Muscle layer of duodenum (tissue), 2 donors: ENCODE measurements around the gene FLII.

Source experiments
- H3K27ac ChIP-seq: one replicate; pipeline ENCODE4 v1.7.0; 2013; ENCODE audit warnings: mild to moderate bottlenecking, low read length
- H3K27me3 ChIP-seq: one replicate; pipeline ENCODE4 v1.7.0; 2013; ENCODE audit warnings: low read depth, mild to moderate bottlenecking, control low read depth, low read length
- H3K36me3 ChIP-seq, 2 donors: one replicate each; pipeline ENCODE4 v1.7.0; 2013; ENCODE audit warnings: low read length in 2 of 2, control low read depth in 1 of 2, mild to moderate bottlenecking in 1 of 2; ENCODE audit not compliant: insufficient read depth in 2 of 2, control insufficient read depth in 1 of 2
- H3K4me1 ChIP-seq, 2 donors: one replicate each; pipeline ENCODE4 v1.7.0; 2013; ENCODE audit warnings: low read length in 2 of 2, mild to moderate bottlenecking in 2 of 2, control low read depth in 1 of 2, moderate library complexity in 1 of 2; ENCODE audit not compliant: insufficient read depth in 2 of 2, control insufficient read depth in 1 of 2
- H3K4me3 ChIP-seq, 2 donors: one replicate each; pipeline ENCODE4 v1.7.0; 2013; ENCODE audit warnings: low read length in 2 of 2, low read depth in 1 of 2, mild to moderate bottlenecking in 1 of 2
- H3K9me3 ChIP-seq, 2 donors: one replicate each; pipeline ENCODE4 v1.7.0; 2013; ENCODE audit warnings: low read length in 2 of 2, control low read depth in 1 of 2, mild to moderate bottlenecking in 1 of 2; ENCODE audit not compliant: control insufficient read depth in 1 of 2
- donor health status: healthy.

FLII gene

GRCh38 chr17:18206962-18207361 is 51.6 kb downstream of the FLII start:
- Histone ChIP-seq H3K9me3 (no peaks in the 10 kb centered on the region), H3K27ac (no peak overlapping the region), H3K4me1 (peaks cover 0 to 12% of the 10 kb centered on the region in 2 donors), H3K27me3 (no peaks in the 10 kb centered on the region), H3K4me3 (no peak overlapping the region), H3K36me3 (peaks cover 60 to 72% of the 10 kb centered on the region in 2 donors)

GRCh38 chr17:18205861-18206260 is 52.7 kb downstream of the FLII start:
- H3K4me3 ChIP-seq = no peak overlapping the region
- no peaks in the 10 kb centered on the region for H3K27me3 ChIP-seq
- peaks cover 0 to 15% of the 10 kb centered on the region in 2 donors for H3K4me1 ChIP-seq
- peaks cover 57 to 69% of the 10 kb centered on the region in 2 donors for H3K36me3 ChIP-seq
- no peak overlapping the region for H3K27ac ChIP-seq
- no peaks in the 10 kb centered on the region for H3K9me3 ChIP-seq

GRCh38 chr17:18203308-18203707 is 55.2 kb downstream of the FLII start:
- Histone ChIP-seq H3K36me3 (peaks cover 38 to 52% of the 10 kb centered on the region in 2 donors), H3K4me1 (peaks cover 0 to 34% of the 10 kb centered on the region in 2 donors), H3K27ac (no peak overlapping the region)

GRCh38 chr17:18201108-18201507 is 57.4 kb downstream of the FLII start:
- Histone ChIP-seq H3K27ac (no peak overlapping the region), H3K9me3 (no peaks in the 10 kb centered on the region), H3K27me3 (no peaks in the 10 kb centered on the region), H3K36me3 (peaks cover 37 to 43% of the 10 kb centered on the region in 2 donors), H3K4me3 (no peak overlapping the region), H3K4me1 (peaks cover 4 to 44% of the 10 kb centered on the region in 2 donors)

More at GRCh38 chr17:18203308-18203707, 55.2 kb downstream of the FLII start:
- Histone ChIP-seq H3K9me3 (no peaks in the 10 kb centered on the region), H3K27me3 (no peaks in the 10 kb centered on the region), H3K4me3 (no peak overlapping the region)

GRCh38 chr17:18198530-18198929 is 60.0 kb downstream of the FLII start:
- Histone ChIP-seq H3K9me3 (no peaks in the 10 kb centered on the region), H3K4me3 (no peak overlapping the region), H3K27ac (no peak overlapping the region), H3K36me3 (peaks cover 36 to 47% of the 10 kb centered on the region in 2 donors), H3K27me3 (no peaks in the 10 kb centered on the region), H3K4me1 (peaks cover 4 to 40% of the 10 kb centered on the region in 2 donors)

- peaks cover 4 to 40% of the 10 kb centered on the region in 2 donors for H3K4me1 ChIP-seq
- no peak overlapping the region for H3K4me3 ChIP-seq
- no peaks in the 10 kb centered on the region for H3K27me3 ChIP-seq
- peaks cover 31 to 42% of the 10 kb centered on the region in 2 donors for H3K36me3 ChIP-seq
- H3K27ac ChIP-seq = no peak overlapping the region
- H3K9me3 ChIP-seq = no peaks in the 10 kb centered on the region
Observed at GRCh38 chr17:18197535-18198194, 60.9 kb downstream of the FLII start.

GRCh38 chr17:18195246-18195645 is 63.3 kb downstream of the FLII start:
- H3K36me3 ChIP-seq = peaks cover 31 to 38% of the 10 kb centered on the region in 2 donors
- peaks cover 15 to 52% of the 10 kb centered on the region in 2 donors for H3K4me1 ChIP-seq
- H3K27ac ChIP-seq = no peak overlapping the region
- no peaks in the 10 kb centered on the region for H3K27me3 ChIP-seq
- no peaks in the 10 kb centered on the region for H3K9me3 ChIP-seq
- H3K4me3 ChIP-seq = no peak overlapping the region
